Measurements from ENCODE around the gene SH3RF3. TPM values are rescaled to one million over a fixed set of nuclear protein-coding genes. Genes with fewer than 3 reads are reported as not detected.

SH3RF3 gene
- total RNA-seq, 1 donor from 2014 or later: 7.4 TPM

DNA sequence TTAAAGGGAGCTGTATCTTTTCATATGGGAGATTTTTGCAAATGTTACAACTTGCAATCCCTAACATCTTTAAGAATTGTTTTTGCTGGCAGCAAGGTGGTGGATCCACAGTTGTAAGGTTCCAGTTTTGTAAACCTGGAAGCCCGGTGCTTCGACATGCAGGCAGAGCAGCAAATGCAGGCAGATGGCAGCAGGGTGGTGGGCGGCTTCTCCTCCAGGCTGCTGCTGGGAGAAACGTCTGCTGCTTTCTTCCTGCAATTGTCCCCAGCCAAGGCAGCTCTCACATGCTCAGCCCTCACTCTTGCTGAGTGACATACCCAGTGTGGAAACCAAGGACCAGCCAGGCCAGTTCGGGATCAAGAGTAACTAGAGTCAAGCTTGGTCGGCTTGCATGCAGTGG lies 318.8 kb downstream of the SH3RF3 start:
- TF ChIP-seq, protein P1, sequence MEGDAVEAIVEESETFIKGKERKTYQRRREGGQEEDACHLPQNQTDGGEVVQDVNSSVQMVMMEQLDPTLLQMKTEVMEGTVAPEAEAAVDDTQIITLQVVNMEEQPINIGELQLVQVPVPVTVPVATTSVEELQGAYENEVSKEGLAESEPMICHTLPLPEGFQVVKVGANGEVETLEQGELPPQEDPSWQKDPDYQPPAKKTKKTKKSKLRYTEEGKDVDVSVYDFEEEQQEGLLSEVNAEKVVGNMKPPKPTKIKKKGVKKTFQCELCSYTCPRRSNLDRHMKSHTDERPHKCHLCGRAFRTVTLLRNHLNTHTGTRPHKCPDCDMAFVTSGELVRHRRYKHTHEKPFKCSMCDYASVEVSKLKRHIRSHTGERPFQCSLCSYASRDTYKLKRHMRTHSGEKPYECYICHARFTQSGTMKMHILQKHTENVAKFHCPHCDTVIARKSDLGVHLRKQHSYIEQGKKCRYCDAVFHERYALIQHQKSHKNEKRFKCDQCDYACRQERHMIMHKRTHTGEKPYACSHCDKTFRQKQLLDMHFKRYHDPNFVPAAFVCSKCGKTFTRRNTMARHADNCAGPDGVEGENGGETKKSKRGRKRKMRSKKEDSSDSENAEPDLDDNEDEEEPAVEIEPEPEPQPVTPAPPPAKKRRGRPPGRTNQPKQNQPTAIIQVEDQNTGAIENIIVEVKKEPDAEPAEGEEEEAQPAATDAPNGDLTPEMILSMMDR (IDR thresholded peaks at IDR 0.05): no peak
- Histone ChIP-seq H3K27me3 (no peaks in the 10 kb centered on the region), H3K4me3 (no peak overlapping the region), H3K9me3 (no peaks in the 10 kb centered on the region), H3K27ac (no peak overlapping the region), H3K36me3 (no peaks in the 10 kb centered on the region), H3K4me1 (no peaks in the 10 kb centered on the region)
- no peak for ATAC-seq
- no peak for DNase-seq
- intact Hi-C loops (cut with DNase I): no loop called here

DNA sequence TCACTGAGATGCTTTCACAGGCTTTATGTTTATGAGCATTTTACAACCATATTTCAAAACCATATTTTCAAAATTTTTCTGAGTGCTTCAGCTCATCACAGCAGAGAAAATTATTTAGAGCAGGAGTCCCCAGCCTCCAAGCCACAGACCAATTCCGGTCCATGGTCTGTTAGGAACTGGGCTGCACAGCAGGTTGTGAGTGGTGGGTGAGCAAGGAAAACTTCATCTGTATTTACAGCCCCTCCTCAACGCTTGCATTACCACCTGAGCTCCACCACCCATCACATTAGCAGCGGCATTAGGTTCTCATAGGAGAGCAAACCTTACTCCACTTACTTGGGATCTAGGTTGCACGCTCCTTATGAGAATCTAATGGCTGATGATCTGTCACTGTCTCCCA lies 319.2 kb downstream of the SH3RF3 start:
- no peak for ATAC-seq
- Histone ChIP-seq H3K4me1 (no peaks in the 10 kb centered on the region), H3K9me3 (no peaks in the 10 kb centered on the region), H3K27me3 (no peaks in the 10 kb centered on the region), H3K27ac (no peak overlapping the region), H3K36me3 (no peaks in the 10 kb centered on the region), H3K4me3 (no peak overlapping the region)
- TF ChIP-seq, protein P1 (IDR thresholded peaks at IDR 0.05): no peak
- intact Hi-C loops (cut with DNase I): no loop called here
- DNase-seq: no peak

DNA sequence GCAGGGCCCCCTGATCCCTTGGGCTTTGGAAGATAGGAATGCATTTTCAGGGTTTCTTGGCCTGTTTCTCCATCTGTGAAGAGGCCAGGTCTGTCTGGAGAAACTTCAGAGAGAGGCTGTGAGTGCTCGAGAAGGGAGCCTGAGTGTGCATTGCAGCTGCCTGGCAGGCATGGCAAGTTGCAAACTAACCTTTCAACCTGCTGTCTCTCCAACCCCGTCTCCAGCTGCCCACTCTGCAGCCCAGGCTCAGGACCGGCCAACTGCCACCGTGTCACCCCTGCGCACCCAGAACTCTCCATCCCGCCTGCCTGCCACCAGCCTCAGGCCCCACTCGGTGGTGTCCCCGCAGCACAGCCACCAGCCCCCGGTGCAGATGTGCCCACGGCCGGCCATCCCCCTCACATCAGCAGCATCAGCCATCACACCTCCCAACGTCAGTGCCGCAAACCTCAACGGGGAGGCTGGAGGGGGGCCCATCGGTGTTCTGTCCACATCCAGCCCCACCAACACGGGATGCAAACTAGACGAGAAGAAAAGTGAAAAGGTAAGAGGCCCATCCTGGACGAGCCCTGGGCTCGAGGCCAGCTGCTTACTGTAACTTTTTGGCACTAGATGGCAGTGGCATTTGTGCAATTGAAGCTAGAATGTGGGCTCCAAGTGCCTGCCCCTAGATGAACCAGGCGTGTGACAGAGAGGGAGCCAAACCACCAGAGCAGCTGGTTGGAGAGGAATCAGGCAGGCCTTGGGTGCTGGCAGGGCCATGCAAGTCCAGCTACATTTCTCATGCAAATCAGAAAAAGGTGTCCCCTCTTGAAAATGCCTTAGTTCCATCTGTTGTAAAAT lies 320.2 kb downstream of the SH3RF3 start:
- no peaks in the 10 kb centered on the region for H3K4me1 ChIP-seq
- peak; percentile 77 for DNase-seq
- H3K27ac ChIP-seq: no peak overlapping the region
- intact Hi-C loops (cut with DNase I): no loop called here
- H3K27me3 ChIP-seq: no peaks in the 10 kb centered on the region
- TF ChIP-seq, protein P1 (IDR thresholded peaks at IDR 0.05): no peak
- H3K9me3 ChIP-seq: no peaks in the 10 kb centered on the region
- no peak overlapping the region for H3K4me3 ChIP-seq
- peak; percentile 67 for ATAC-seq
- H3K36me3 ChIP-seq: no peaks in the 10 kb centered on the region

DNA sequence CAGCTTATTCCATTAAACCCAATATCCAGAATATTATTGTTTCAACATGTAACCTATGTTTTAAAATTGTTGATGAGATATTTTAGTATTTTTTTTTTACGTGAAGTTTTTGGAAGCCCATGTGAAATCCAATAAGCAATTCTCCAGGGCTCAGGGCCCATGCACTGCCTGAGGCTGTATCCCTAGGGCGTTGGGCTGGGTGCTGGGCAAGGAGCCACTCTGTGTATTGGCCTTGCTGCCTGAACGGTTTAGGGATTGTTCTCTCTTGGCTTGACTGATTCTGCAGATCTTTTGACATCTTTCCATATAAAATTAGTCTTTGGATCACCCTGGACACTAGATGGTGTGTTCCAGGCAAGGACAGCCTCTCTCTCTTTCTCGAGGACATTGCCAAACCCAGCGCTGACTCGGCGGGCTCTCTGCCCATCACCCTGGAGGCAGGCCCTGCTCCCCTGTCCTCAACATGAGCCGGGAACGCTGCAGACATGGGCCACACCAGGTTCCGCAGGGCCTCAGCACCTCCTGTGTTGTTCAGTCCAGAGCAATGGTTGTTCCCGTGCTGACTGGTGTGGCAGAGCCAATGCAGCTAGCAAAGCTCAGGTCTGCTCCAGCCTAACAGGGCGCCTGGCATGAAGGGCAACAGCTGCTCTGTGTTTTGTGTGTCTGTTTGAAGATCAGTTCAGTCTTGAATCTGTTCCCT lies 321.7 kb downstream of the SH3RF3 start:
- no peak overlapping the region for H3K27ac ChIP-seq
- TF ChIP-seq, protein P1 (IDR thresholded peaks at IDR 0.05): no peak
- H3K4me1 ChIP-seq: no peaks in the 10 kb centered on the region
- intact Hi-C loops (cut with DNase I): no loop called here
- H3K36me3 ChIP-seq: no peaks in the 10 kb centered on the region
- DNase-seq (peak; percentile 44), ATAC-seq (no peak)
- no peaks in the 10 kb centered on the region for H3K9me3 ChIP-seq
- no peak overlapping the region for H3K4me3 ChIP-seq
- H3K27me3 ChIP-seq: no peaks in the 10 kb centered on the region

DNA sequence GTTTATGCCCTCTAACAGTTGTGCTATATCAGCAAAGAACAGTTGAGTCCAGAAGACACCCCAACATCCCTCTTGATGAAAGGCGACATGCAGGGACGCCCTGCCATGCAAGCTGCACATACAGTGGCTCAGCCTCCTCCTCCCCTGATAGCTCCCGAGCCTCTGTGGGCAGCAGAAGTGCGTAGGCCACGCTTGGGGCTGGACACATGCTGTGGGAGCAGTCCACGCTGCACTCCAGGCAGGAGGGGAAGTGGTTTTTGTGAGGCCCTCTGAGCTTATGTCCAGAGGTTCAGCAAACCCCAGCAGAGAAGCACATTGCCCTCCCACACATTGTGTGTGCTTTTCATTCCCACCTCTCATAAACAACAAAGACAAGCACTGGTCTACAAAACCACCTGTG lies 322.7 kb downstream of the SH3RF3 start:
- intact Hi-C loops (cut with DNase I): no loop called here
- Histone ChIP-seq H3K9me3 (no peaks in the 10 kb centered on the region), H3K4me3 (no peak overlapping the region), H3K4me1 (no peaks in the 10 kb centered on the region), H3K27me3 (no peaks in the 10 kb centered on the region), H3K27ac (no peak overlapping the region), H3K36me3 (no peaks in the 10 kb centered on the region)
- ATAC-seq (peak; percentile 76), DNase-seq (peak; percentile 69)
- TF ChIP-seq, protein P1 (IDR thresholded peaks at IDR 0.05): no peak
